Esophagus squamous epithelium (tissue), 5 donors: Measurements from ENCODE around the gene VPS45. TPM values are rescaled to one million over a fixed set of nuclear protein-coding genes. Genes with fewer than 3 reads are reported as not detected.
A peak's percentile ranks its signal among the peaks of the same experiment; 100 is the strongest.

Experiments used
- DNase-seq: peaks from one replicate; lab custom pipeline; 2025; lab: John Stamatoyannopoulos, UW
- H3K27ac ChIP-seq, 4 donors: fragments of 200-600 bp; sonication (generic); one replicate each; pipeline ENCODE4 v1.5.1; 2016 to 2019; ENCODE audit warnings: mild to moderate bottlenecking in 1 of 4
- H3K27me3 ChIP-seq, 4 donors: fragments of 200-600 bp; sonication (generic); 1 replicate in 3 of 4; 2 replicates in 1 of 4; pipeline versions ENCODE4 v1.5.1 to v1.6.0; 2017 to 2021; ENCODE audit warnings: antibody characterized with exemption in 1 of 4
- H3K36me3 ChIP-seq, 3 donors: fragments of 200-600 bp; sonication (generic); one replicate each; pipeline ENCODE4 v1.5.1; 2016 to 2019
- H3K4me1 ChIP-seq, 3 donors: fragments of 200-600 bp; sonication (generic); one replicate each; pipeline ENCODE4 v1.5.1; 2017 to 2019
- H3K4me3 ChIP-seq, 4 donors: fragments of 200-600 bp; sonication (generic); 1 replicate in 3 of 4; 2 replicates in 1 of 4; pipeline ENCODE4 v1.5.1; 2016 to 2019; ENCODE audit warnings: mild to moderate bottlenecking in 2 of 4, moderate library complexity in 1 of 4
- H3K9me3 ChIP-seq, 3 donors: fragments of 200-600 bp; sonication (generic); one replicate each; pipeline ENCODE4 v1.5.1; 2016 to 2019
- CTCF ChIP-seq, 6 experiments: fragments of 450-650 bp in 4 of 6; fragments of 200-600 bp in 2 of 6; sonication (generic) in 2 of 6; IDR thresholded peaks; one replicate each; pipeline ENCODE4 v1.5.1; 2016 to 2019; ENCODE audit warnings: antibody characterized with exemption in 6 of 6, mild to moderate bottlenecking in 4 of 6, moderate library complexity in 4 of 6
- POLR2A ChIP-seq, 4 donors: fragments of 450-650 bp; IDR thresholded peaks; one replicate each; pipeline ENCODE4 v1.6.1; 2017; ENCODE audit warnings: antibody characterized with exemption in 4 of 4, mild to moderate bottlenecking in 4 of 4, moderate library complexity in 3 of 4
- WGBS, 2 donors: methylation state at CpG; one replicate each; pipeline ENCODE4 v1.1.5; 2018; 5-methylcytosine and 5-hydroxymethylcytosine counted together
- intact Hi-C: fragments of 100-400 bp; cut with DNase I; formaldehyde crosslinking; loops from one replicate; pipeline ENCODE4 v1.15.0; 2022
- total RNA-seq, 4 donors: library from RNA; depleted of rRNA; stranded (reverse); fragments of >200 nt; gene quantifications; one replicate each; pipeline ENCODE4 v1.1.0, GENCODE V29; 2016
- donor health status: DM: yes; HTN: yes; CAD: no.

VPS45 gene
- total RNA-seq, 4 donors from 2014 or later, result 23.4 to 31.7 (median 29.1) TPM

- no peaks in the 10 kb centered on the region for H3K27me3 ChIP-seq
- H3K27ac ChIP-seq, result peak overlapping the region in 2 of 4 donors; percentile 19 to 62
- intact Hi-C loops, result no loop called here
- H3K4me1 ChIP-seq, result no peaks in the 10 kb centered on the region
- H3K4me3 ChIP-seq, result no peak overlapping the region
- WGBS, 2 donors, result 59 to 66% methylated on average over 3 of the region's 3 CpGs
- TF ChIP-seq POLR2A (IDR thresholded peaks at IDR 0.05) (no peak), CTCF (IDR thresholded peaks at IDR 0.05) (no peak)
- no peaks in the 10 kb centered on the region for H3K9me3 ChIP-seq
- no peak for DNase-seq
- peaks cover 0 to 39% (median 0%) of the 10 kb centered on the region in 3 donors for H3K36me3 ChIP-seq
Observed at GRCh38 chr1:150109586-150109985, 42.0 kb downstream of the VPS45 start.

- TF ChIP-seq CTCF (IDR thresholded peaks at IDR 0.05) (no peak), POLR2A (IDR thresholded peaks at IDR 0.05) (no peak)
- WGBS, 2 donors, result 51 to 71% methylated on average over 2 of the region's 2 CpGs
- H3K4me3 ChIP-seq, result no peak overlapping the region
- H3K4me1 ChIP-seq, result no peaks in the 10 kb centered on the region
- H3K36me3 ChIP-seq, result peaks cover 0 to 35% (median 0%) of the 10 kb centered on the region in 3 donors
- DNase-seq, result no peak
- intact Hi-C loops, result no loop called here
- H3K27me3 ChIP-seq, result no peaks in the 10 kb centered on the region
- peak overlapping the region in 3 of 4 donors; percentile 19 to 62 (median 25) for H3K27ac ChIP-seq
- H3K9me3 ChIP-seq, result peaks cover 0 to 2% (median 0%) of the 10 kb centered on the region in 3 donors
Observed at GRCh38 chr1:150110116-150110515, 42.5 kb downstream of the VPS45 start.

GRCh38 chr1:150111670-150112069 lies 44.1 kb downstream of the VPS45 start:
- Histone ChIP-seq H3K9me3 (peaks cover 0 to 6% (median 0%) of the 10 kb centered on the region in 3 donors), H3K27me3 (no peaks in the 10 kb centered on the region), H3K27ac (peak overlapping the region in 1 of 4 donors; percentile 25), H3K36me3 (peaks cover 0 to 33% (median 0%) of the 10 kb centered on the region in 3 donors), H3K4me1 (no peaks in the 10 kb centered on the region), H3K4me3 (no peak overlapping the region)
- 56 to 66% methylated on average over 5 of the region's 5 CpGs for WGBS, 2 donors
- intact Hi-C loops, result no loop called here
- no peak for DNase-seq
- no peak for TF ChIP-seq CTCF (IDR thresholded peaks at IDR 0.05)
- TF ChIP-seq POLR2A (IDR thresholded peaks at IDR 0.05), result no peak

- TF ChIP-seq CTCF (IDR thresholded peaks at IDR 0.05), result no peak
- no peak for TF ChIP-seq POLR2A (IDR thresholded peaks at IDR 0.05)
- Histone ChIP-seq H3K4me3 (no peak overlapping the region), H3K27me3 (no peaks in the 10 kb centered on the region), H3K9me3 (peaks cover 0 to 6% (median 0%) of the 10 kb centered on the region in 3 donors), H3K27ac (no peak overlapping the region), H3K4me1 (no peaks in the 10 kb centered on the region), H3K36me3 (peaks cover 0 to 31% (median 0%) of the 10 kb centered on the region in 3 donors)
- no peak for DNase-seq
- WGBS, 2 donors, result 94 to 96% methylated on average over 1 of the region's 1 CpG
- intact Hi-C loops, result no loop called here
Observed at GRCh38 chr1:150115121-150115520, 47.5 kb downstream of the VPS45 start.

GRCh38 chr1:150118716-150119115 lies 51.1 kb downstream of the VPS45 start:
- no peak for TF ChIP-seq CTCF (IDR thresholded peaks at IDR 0.05)
- no peak for TF ChIP-seq POLR2A (IDR thresholded peaks at IDR 0.05)
- intact Hi-C loops, result no loop called here
- WGBS, 2 donors, result 73 to 96% methylated on average over 2 of the region's 2 CpGs
- Histone ChIP-seq H3K4me3 (no peak overlapping the region), H3K27ac (no peak overlapping the region), H3K27me3 (no peaks in the 10 kb centered on the region), H3K9me3 (peaks cover 0 to 6% (median 0%) of the 10 kb centered on the region in 3 donors), H3K36me3 (peaks cover 0 to 24% (median 0%) of the 10 kb centered on the region in 3 donors), H3K4me1 (no peaks in the 10 kb centered on the region)
- DNase-seq, result no peak
